GM21528 (cell line): ENCODE results near the gene SNN.

ENCODE experiments used
- ATAC-seq: cut with Tn5 transposase; IDR thresholded peaks from one replicate; pipeline ENCODE4 v1.9.1; 2021; ENCODE audit warnings: mild to moderate bottlenecking, moderate library complexity; ENCODE audit not compliant: unreplicated experiment, low FRiP score

Gene SNN

GRCh38 chr16:11667824-11668622 lies at the start of gene SNN:
TSS of gene SNN (plus strand) at chr16:11668455. CDS start at chr16:11676060, 7,605 bp downstream.
- ATAC-seq = peak; percentile 54

DNA sequence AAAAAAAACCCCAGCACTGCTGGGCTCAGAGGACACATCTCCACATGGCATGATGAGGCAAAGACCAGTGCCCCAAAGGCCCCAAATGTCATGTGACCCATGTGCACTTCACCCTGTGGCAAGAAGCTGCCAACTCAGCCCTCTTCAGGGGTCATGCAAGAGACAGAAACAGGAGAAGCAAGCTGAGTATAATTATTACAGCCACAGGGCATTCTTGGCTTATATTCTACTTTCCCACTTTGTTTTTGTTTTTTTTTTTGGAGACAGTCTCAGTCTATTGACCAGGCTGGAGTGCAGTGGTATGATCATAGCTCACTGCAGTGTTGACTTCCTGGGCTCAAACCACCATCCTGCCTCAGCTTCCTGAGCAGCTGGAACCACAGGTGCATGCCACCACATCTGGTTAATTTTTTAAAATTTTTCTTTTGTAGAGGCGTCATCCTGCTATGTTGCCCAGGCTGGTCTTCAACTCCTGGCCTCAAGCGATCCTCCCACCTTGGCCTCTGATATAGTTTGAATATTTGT lies 48.9 kb upstream of the SNN start:
- no peak for ATAC-seq

DNA sequence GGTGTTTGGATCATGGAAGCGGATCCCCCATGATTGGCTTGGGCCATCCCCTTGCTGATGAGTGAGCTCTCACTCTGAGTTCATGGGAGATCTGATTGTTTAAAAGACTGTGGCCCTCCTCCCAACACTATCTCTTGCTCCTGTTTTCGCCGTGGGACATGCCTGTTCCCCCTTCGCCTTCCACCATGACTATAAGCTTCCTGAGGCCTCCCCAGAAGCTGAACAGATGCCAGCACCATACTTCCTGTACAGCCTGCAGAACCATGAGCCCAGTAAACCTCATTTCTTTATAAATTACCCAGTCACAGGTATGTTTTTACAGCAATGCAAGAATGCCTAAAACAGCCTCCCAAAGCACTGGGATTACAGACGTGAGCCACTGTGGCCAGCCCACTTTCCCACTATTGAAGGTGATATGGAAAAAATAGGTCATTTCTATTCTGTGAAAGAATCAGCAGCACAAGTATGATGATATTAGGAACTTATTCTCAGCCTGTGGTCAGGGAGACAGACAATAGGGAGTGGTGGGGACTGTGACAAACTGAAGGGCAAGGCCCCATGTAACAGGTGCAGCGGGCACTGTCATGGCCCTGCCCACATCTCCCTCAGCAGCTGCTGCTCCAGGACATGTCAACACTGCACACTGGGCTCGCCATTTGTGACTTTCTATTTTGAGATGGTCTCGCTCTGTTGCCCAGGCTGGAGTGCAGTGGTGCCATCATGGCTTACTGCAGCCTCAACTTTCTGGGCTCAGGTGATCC lies 47.8 kb upstream of the SNN start:
- no peak for ATAC-seq

DNA sequence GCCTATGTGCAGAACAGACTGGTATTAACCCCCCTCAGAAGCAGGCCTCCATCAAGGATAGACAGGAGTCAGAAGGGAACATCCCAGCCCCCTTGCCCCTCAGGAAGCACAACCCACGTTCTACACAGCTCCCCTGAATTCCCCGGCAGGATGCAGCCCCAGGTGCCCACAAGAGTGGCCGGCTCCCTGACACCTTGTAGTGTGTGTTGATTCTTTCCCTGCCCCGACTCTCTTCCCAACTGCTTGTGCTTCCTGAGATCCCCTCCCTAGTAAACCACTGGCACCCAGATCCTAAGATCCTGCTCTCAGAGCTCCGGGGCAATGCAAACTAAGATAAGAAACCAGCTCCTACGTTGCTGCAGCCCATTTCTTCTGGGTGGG lies 46.7 kb upstream of the SNN start:
- ATAC-seq = no peak

DNA sequence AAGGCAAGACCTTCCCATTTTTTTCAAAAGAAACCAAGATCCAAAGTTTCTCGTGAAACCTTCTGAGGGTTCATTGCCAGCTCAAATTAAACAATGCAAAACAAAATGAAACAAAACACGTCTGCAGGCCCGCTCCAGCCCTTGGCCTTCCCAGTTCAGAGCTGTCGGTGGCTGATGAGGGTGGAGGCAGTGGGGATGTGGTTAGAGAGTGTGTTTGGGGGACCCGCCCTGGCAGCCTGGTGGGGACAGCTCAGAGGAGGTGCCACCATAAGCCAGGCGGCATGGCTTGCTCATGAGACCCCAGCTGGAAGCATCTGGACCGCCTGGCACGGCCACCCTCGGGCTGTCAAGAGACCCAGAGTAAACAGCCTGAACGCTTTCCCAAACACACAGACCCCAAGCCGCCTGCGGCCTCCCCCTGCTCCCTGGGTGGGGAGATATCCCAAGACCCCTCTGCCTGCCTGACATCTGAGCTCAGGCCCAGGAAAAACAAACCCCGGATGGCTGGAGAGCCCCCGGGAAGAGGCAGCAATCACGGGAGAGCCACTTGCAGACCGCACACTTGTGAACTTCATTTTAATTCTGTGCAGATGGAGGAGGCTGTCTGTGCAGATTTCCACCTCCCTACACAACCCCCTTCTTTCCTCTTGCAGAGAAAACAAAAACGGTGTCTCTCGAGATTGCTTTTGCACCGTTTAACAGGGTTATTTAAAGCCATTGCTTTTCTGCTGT lies 46.2 kb upstream of the SNN start:
- peak; percentile 53 for ATAC-seq

- no peak for ATAC-seq
Observed at GRCh38 chr16:11624205-11624604, 44.0 kb upstream of the SNN start.

GRCh38 chr16:11624636-11625607 lies 43.3 kb upstream of the SNN start:
- no peak for ATAC-seq

DNA sequence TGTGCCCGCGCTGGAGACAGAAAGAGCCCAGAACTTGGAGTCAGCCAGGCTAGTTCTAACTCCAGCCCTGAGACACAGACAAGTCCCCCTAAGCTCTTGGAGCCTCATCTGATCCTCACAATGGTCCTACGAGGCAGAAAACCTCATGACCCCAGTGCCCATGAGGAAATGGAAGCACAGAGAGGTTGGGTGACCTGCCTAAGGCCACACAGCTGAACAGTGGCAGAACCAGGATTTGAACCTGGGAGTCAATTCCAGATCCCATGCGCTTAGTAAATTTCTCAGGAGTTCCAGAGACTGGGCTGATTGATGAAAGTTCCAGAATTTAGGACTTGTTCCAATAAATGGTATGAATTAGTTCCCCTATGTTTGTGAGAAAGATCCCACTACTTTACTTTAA lies 42.5 kb upstream of the SNN start:
- no peak for ATAC-seq

DNA sequence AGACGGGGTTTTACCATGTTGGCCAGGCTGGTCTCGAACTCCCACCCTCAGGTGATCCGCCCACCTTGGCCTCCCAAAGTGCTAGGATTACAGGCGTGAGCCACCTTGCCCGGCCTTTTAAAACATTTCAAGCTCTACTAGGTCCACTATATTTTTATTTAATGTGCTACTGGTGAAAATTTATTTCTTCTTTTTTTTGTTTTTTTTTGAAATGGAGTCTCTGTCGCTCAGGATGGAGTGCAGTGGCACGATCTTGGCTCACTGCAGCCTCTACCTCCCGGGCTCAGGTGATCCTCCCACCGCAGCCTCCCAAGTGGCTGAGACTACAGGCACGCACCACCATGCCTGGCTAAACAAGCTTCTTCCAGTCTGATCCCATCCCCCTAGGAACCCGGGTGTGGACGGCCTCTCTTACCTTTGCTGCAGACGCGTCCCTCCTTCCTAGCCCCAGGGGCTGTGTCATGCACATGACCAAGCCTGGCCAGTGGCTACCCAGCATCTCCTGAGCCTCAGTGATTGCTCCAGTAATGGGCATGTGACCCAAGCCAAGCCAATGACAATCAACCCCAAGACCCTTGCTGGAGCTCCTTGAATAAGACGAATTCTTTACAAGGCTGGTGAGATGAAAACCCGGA lies 41.5 kb upstream of the SNN start:
- ATAC-seq = no peak

DNA sequence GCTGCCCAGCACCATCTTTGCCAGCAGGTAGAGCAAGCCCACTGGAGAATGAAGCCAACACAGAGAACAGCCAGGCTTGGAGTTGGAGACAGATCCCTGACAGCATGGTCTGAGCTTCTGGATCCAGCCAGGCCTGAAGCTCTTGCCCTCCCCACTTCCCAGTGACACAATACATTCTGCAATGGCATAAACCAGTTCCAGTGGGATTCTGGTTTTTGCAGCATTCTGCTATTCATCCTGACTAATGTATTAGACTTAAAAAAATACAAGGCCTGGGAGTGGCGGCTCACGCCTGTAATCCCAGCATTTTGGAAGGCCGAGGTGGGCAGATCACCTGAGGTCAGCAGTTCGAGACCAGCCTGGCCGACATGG lies 41.0 kb upstream of the SNN start:
- no peak for ATAC-seq

DNA sequence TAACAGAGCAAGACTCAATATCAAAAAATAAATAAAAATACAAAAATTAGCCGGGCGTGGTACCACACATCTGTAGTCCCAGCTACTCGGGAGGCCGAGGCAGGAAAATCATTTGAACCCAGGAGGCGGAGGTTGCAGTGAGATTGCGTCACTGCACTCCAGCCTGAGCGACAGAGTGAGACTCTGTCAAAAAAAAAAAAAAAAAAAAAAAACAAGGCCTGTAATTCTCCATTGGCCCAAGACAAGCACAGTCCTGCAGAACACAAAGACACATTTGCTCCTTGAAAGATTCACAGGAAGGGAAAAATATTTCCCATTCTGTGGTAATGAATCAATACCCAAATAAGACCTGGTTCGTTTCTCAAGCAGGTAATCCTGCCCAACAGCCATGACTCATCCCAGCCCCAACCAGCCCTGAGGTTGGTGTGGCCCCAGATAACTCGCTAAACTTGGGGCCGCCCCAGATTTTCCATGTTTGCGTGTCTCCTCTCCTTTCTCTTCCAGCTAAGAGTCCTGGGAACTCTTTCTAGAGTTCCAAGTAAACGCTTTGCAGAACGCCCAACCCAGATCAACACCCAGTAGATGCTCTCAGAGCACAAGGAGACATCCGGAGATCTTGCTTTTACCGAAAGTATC lies 40.3 kb upstream of the SNN start:
- no peak for ATAC-seq

- ATAC-seq = no peak
Observed at GRCh38 chr16:11629071-11630030, 38.9 kb upstream of the SNN start.

GRCh38 chr16:11630046-11630767 lies 38.0 kb upstream of the SNN start:
- no peak for ATAC-seq

GRCh38 chr16:11630768-11631056 lies 37.5 kb upstream of the SNN start:
- no peak for ATAC-seq

- ATAC-seq = no peak
Observed at GRCh38 chr16:11631214-11631613, 37.0 kb upstream of the SNN start.

GRCh38 chr16:11632455-11632939 lies 35.8 kb upstream of the SNN start:
- ATAC-seq = no peak

- ATAC-seq = no peak
Observed at GRCh38 chr16:11633113-11633512, 35.1 kb upstream of the SNN start.
